Parathyroid adenoma (tissue), 2 donors: ENCODE data around the gene COL6A3.

ENCODE experiments used
- H2AFZ ChIP-seq: fragments of 300-600 bp; sonication (generic); one replicate; pipeline ENCODE4 v1.7.0; 2017; ENCODE audit warnings: antibody characterized with exemption, mild to moderate bottlenecking
- H3K27ac ChIP-seq: fragments of 300-600 bp; sonication (generic); one replicate; pipeline ENCODE4 v1.7.0; 2017
- H3K27me3 ChIP-seq: fragments of 300-600 bp; sonication (generic); one replicate; pipeline ENCODE4 v1.7.0; 2017; ENCODE audit warnings: low read length; ENCODE audit not compliant: control insufficient read depth, insufficient read depth
- H3K36me3 ChIP-seq: fragments of 300-600 bp; sonication (generic); one replicate; pipeline ENCODE4 v1.7.0; 2017; ENCODE audit warnings: low read length; ENCODE audit not compliant: control insufficient read depth, insufficient read depth
- H3K4me1 ChIP-seq: fragments of 300-600 bp; sonication (generic); one replicate; pipeline ENCODE4 v1.7.0; 2017; ENCODE audit warnings: control low read depth
- H3K4me2 ChIP-seq: fragments of 300-600 bp; sonication (generic); one replicate; pipeline ENCODE4 v1.7.0; 2017; ENCODE audit warnings: low read length
- H3K4me3 ChIP-seq: fragments of 300-600 bp; sonication (generic); one replicate; pipeline ENCODE4 v1.7.0; 2017; ENCODE audit warnings: low read depth, low read length
- H3K79me2 ChIP-seq: fragments of 300-600 bp; sonication (generic); one replicate; pipeline ENCODE4 v1.7.0; 2017; ENCODE audit warnings: control low read depth
- H3K9ac ChIP-seq: fragments of 300-600 bp; sonication (generic); one replicate; pipeline ENCODE4 v1.7.0; 2017; ENCODE audit warnings: mild to moderate bottlenecking
- H3K9me3 ChIP-seq: fragments of 300-600 bp; sonication (generic); one replicate; pipeline ENCODE4 v1.7.0; 2017; ENCODE audit warnings: low read length; ENCODE audit not compliant: control insufficient read depth
- TF ChIP-seq, protein P1 (sequence below): fragments of 300-600 bp; sonication (generic); IDR thresholded peaks from one replicate; pipeline ENCODE4 v1.7.0; 2017; ENCODE audit warnings: antibody characterized with exemption, mild to moderate bottlenecking
- donor health status: primary hyperparathyroidism.

The COL6A3 gene

DNA sequence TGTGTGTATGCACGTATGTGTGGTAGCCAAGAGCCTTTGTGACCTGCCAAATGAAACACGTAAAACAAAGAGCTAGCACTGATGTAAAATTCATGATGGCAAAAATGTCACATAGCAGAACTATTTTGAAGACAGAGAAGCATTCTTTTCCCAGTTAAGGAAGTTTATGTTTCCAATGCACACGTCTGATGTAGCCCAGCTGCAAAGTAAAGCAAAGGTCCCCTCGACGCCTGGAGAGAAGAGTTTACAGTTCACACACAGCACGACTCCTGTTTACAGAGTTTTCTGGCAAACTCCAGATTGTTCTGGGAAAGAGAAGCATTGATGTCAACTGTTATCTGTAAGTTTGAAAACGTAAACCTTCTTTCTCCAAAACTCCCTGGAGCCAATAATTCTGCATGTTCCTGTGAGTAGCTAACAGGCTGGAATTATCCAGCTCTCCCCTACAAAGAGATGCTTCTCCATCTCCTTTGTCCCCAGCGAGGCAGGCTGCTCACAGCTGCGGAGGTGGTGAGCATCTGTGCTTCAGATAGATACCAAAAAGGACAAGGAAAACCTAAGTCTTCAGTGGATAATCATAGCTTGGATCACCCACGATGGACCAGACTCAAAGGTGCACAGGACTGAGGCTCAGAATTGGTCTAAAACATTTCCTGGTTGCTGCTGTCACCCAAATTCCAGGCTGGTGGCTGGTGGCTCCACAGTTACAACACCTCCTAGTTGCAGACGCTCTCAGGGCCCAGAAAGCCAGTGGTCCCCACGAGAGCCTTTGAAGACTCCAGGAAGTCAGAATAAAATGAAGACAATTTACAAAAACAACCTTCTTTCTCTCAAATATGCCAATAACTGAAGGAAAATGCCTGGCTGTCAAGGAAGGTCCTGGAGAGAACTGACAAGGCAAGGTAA is 87.4 kb downstream of the COL6A3 start:
- no peak overlapping the region for H3K4me2 ChIP-seq
- H3K79me2 ChIP-seq: no peaks in the 10 kb centered on the region
- no peaks in the 10 kb centered on the region for H3K9me3 ChIP-seq
- H3K9ac ChIP-seq: no peak overlapping the region
- H2AFZ ChIP-seq: no peak overlapping the region
- no peak overlapping the region for H3K4me3 ChIP-seq
- H3K4me1 ChIP-seq: no peaks in the 10 kb centered on the region
- no peak overlapping the region for H3K27ac ChIP-seq
- TF ChIP-seq, protein P1, sequence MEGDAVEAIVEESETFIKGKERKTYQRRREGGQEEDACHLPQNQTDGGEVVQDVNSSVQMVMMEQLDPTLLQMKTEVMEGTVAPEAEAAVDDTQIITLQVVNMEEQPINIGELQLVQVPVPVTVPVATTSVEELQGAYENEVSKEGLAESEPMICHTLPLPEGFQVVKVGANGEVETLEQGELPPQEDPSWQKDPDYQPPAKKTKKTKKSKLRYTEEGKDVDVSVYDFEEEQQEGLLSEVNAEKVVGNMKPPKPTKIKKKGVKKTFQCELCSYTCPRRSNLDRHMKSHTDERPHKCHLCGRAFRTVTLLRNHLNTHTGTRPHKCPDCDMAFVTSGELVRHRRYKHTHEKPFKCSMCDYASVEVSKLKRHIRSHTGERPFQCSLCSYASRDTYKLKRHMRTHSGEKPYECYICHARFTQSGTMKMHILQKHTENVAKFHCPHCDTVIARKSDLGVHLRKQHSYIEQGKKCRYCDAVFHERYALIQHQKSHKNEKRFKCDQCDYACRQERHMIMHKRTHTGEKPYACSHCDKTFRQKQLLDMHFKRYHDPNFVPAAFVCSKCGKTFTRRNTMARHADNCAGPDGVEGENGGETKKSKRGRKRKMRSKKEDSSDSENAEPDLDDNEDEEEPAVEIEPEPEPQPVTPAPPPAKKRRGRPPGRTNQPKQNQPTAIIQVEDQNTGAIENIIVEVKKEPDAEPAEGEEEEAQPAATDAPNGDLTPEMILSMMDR: no peak
- no peaks in the 10 kb centered on the region for H3K36me3 ChIP-seq
- H3K27me3 ChIP-seq: no peaks in the 10 kb centered on the region

DNA sequence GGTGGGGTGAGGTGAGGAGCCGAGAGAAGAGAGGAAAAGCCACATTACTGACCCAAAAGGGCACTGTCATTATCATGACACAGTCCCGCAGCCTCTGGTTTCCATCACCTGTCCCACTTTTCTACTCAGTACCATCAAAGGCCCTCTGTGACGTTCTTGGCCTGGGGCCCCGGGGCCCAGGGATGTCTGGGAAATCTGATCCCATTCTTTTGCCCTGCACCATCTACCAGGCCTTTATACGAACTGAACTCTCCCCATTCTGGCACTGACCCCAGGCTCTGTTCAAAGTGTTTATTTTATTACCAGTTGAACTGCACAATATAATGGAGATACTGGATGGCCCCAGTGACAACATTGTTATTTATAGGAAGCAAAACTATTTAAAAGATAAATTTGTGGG is 89.1 kb downstream of the COL6A3 start:
- TF ChIP-seq, protein P1: no peak
- H3K9ac ChIP-seq: no peak overlapping the region
- no peaks in the 10 kb centered on the region for H3K9me3 ChIP-seq
- H3K27ac ChIP-seq: no peak overlapping the region
- no peaks in the 10 kb centered on the region for H3K79me2 ChIP-seq
- no peaks in the 10 kb centered on the region for H3K36me3 ChIP-seq
- no peak overlapping the region for H3K4me3 ChIP-seq
- H3K4me1 ChIP-seq: no peaks in the 10 kb centered on the region
- no peak overlapping the region for H3K4me2 ChIP-seq
- no peak overlapping the region for H2AFZ ChIP-seq
- H3K27me3 ChIP-seq: no peaks in the 10 kb centered on the region

DNA sequence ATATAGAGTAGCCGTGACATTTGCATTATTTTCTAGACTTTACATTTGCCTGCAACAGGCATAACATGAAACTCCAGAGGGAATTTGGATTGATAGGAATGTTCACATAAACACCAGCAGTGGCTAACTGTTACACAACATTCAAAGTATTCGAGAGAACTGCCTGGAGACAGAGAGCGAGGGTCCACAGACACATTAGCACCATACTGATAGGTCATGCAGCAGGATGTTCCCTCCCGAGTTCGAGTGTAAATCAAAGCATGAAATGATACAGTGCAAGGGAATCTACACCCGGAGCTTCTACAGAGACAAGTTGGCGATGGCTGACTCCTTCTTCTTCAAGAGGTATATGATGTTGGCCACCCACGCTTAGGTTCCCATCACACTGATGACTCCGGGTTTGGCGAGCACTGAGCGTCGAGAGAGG is 89.5 kb downstream of the COL6A3 start:
- H3K4me1 ChIP-seq: no peaks in the 10 kb centered on the region
- H3K4me3 ChIP-seq: no peak overlapping the region
- no peak overlapping the region for H3K27ac ChIP-seq
- H3K36me3 ChIP-seq: no peaks in the 10 kb centered on the region
- H3K9me3 ChIP-seq: no peaks in the 10 kb centered on the region
- no peak overlapping the region for H3K4me2 ChIP-seq
- H3K79me2 ChIP-seq: no peaks in the 10 kb centered on the region
- no peak overlapping the region for H3K9ac ChIP-seq
- no peak overlapping the region for H2AFZ ChIP-seq
- H3K27me3 ChIP-seq: no peaks in the 10 kb centered on the region
- TF ChIP-seq, protein P1: no peak

DNA sequence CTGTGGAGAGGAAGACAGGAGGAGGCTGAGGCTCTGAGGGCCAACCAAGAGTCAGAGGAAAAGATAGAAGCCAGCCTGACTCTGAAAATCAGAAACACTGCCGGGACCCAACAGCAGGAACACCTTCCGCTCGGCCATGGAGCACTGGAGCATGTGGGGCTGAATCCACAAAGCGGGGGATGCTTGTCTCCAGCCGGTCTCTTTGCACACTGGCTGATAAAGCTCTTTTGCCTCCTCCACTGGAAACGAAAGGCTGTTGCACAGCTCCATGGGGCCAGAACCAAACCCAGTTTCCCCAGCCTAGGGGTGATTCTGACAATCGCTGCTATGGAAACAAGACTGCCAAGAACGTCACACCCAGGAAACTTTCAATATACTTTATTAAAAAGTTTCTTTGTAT is 90.3 kb downstream of the COL6A3 start:
- Histone ChIP-seq H3K9ac (no peak overlapping the region), H3K4me3 (no peak overlapping the region), H3K9me3 (no peaks in the 10 kb centered on the region), H2AFZ (no peak overlapping the region), H3K36me3 (no peaks in the 10 kb centered on the region), H3K27ac (no peak overlapping the region), H3K27me3 (no peaks in the 10 kb centered on the region), H3K4me1 (no peaks in the 10 kb centered on the region), H3K4me2 (no peak overlapping the region), H3K79me2 (no peaks in the 10 kb centered on the region)
- TF ChIP-seq, protein P1: no peak

DNA sequence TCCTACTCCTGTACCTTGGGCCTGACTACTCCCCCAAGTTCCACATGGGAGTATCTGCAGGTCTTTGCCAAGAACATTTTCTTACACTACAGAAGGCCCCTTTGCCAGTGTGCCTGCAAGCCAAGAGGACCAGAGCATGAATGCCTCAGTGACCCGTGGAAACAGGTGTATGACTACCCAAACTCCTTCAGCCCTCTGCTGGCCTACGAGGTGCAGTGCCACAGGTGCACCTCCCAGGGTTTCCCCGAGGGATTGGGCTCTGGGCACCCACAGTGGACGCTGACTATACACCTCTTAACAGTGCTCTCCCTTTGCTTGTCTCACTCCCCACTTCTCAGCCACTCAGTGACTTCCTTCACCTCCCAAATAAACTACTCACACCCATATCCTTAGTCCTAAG is 91.4 kb downstream of the COL6A3 start:
- no peaks in the 10 kb centered on the region for H3K4me1 ChIP-seq
- H2AFZ ChIP-seq: no peak overlapping the region

More for the DNA sequence above, 91.4 kb downstream of the COL6A3 start:
- H3K36me3 ChIP-seq: no peaks in the 10 kb centered on the region
- TF ChIP-seq, protein P1: peak; percentile 33
- no peaks in the 10 kb centered on the region for H3K9me3 ChIP-seq
- H3K27ac ChIP-seq: no peak overlapping the region
- H3K4me3 ChIP-seq: no peak overlapping the region
- H3K79me2 ChIP-seq: no peaks in the 10 kb centered on the region
- no peak overlapping the region for H3K4me2 ChIP-seq
- H3K9ac ChIP-seq: no peak overlapping the region
- H3K27me3 ChIP-seq: no peaks in the 10 kb centered on the region
